Heart left ventricle (tissue), 16 donors: ENCODE measurements around the gene ATM. TPM values are rescaled to one million over a fixed set of nuclear protein-coding genes. Genes with fewer than 3 reads are reported as not detected.

Experiments
- ATAC-seq, 4 donors: fragments of 200-7000 bp; cut with Tn5 transposase; one replicate each; pipeline ENCODE4 v1.9.1; 2020 to 2022; ENCODE audit warnings: moderate library complexity in 4 of 4, mild to moderate bottlenecking in 3 of 4, moderate number of reproducible peaks in 1 of 4
- DNase-seq, 5 donors: peaks; one replicate each; pipeline ENCODE4 v3.0.0-alpha.2; 2020
- H3K27ac ChIP-seq, 12 donors: fragments of 200-600 bp; sonication (generic) in 4 of 12; one replicate each; pipeline versions ENCODE4 v1.5.0 to v1.8.0; 2016 to 2022; ENCODE audit warnings: mild to moderate bottlenecking in 2 of 12
- H3K27me3 ChIP-seq, 9 donors: fragments of 200-600 bp; sonication (generic) in 2 of 9; one replicate each; pipeline versions ENCODE4 v1.5.1 to v1.8.0; 2016 to 2022; ENCODE audit warnings: mild to moderate bottlenecking in 3 of 9
- H3K36me3 ChIP-seq, 9 donors: fragments of 200-600 bp; sonication (generic) in 2 of 9; one replicate each; pipeline versions ENCODE4 v1.5.0 to v1.8.0; 2018 to 2022; ENCODE audit warnings: mild to moderate bottlenecking in 2 of 9
- H3K4me1 ChIP-seq, 12 donors: fragments of 200-600 bp; sonication (generic) in 4 of 12; one replicate each; pipeline versions ENCODE4 v1.5.0 to v1.8.0; 2016 to 2022; ENCODE audit warnings: mild to moderate bottlenecking in 3 of 12
- H3K4me3 ChIP-seq, 12 donors: fragments of 200-600 bp; sonication (generic) in 4 of 12; one replicate each; pipeline versions ENCODE4 v1.5.0 to v1.8.0; 2017 to 2022; ENCODE audit warnings: mild to moderate bottlenecking in 9 of 12, moderate library complexity in 4 of 12
- H3K9me3 ChIP-seq, 12 donors: fragments of 200-600 bp; sonication (generic) in 4 of 12; one replicate each; pipeline versions ENCODE4 v1.5.0 to v1.8.0; 2016 to 2022; ENCODE audit warnings: mild to moderate bottlenecking in 1 of 12
- POLR2A ChIP-seq, 2 donors: fragments of 450-650 bp; IDR thresholded peaks; one replicate each; pipeline ENCODE4 v1.6.1; 2017; ENCODE audit warnings: antibody characterized with exemption in 2 of 2, mild to moderate bottlenecking in 2 of 2, moderate library complexity in 2 of 2
- WGBS, 4 donors: extraction: QIAGEN DNeasy Blood & Tissue Kit in 2 of 4; methylation state at CpG; one replicate each; pipeline versions ENCODE4 v1.1.5 to v1.1.7; 2013 to 2018; 5-methylcytosine and 5-hydroxymethylcytosine counted together
- intact Hi-C, 10 donors: fragments of 100-400 bp; cut with DNase I; formaldehyde crosslinking; loops; one replicate each; pipeline versions ENCODE4 v1.11.1 to v1.14.2; 2022
- polyA plus RNA-seq, 2 donors: library from polyadenylated mRNA; stranded (reverse); fragments of 200-250 nt; gene quantifications; one replicate each; pipeline ENCODE4 v1.2.3, GENCODE V29; 2013
- total RNA-seq, 9 donors: library from RNA; depleted of rRNA in 2 of 9; stranded (reverse); fragments of >200 nt in 2 of 9; fragmentation: NEBNext Ultra II Directional in 3 of 9; extraction: Animal tissue kit (Norgen Biotek cat#: 25700) in 3 of 9; gene quantifications; one replicate each; pipeline versions ENCODE4 v1.1.0 to v1.2.4, GENCODE V29; 2016 to 2023
- TF ChIP-seq, protein P1 (sequence below), 12 donors: fragments of 200-600 bp; sonication (generic) in 4 of 12; IDR thresholded peaks; one replicate each; pipeline versions ENCODE4 v1.5.0 to v1.8.0; 2018 to 2022; ENCODE audit warnings: antibody characterized with exemption in 12 of 12, mild to moderate bottlenecking in 5 of 12
- donor health status: ischemic (EF 13 %, LVEDD 7.1; RV severe dilation, severe dysfunction).
- donor health status: healthy with polysubstance abuse.
- donor health status: DM: no; HTN: yes; CAD: no.
- donor health status: DM: no; HTN: no; CAD: no.
- donor health status: ischemic (EF 25% LVEDD 6.9; RV normal size, moderate dysfunction).
- donor health status: ischemic (EF 25% LVEDD 5.7; RV mildly dilated, moderate dysfunction).
- donor health status: healthy.
- donor health status: DM: yes; HTN: yes; CAD: no.
- donor health status: ischemic (EF 35%, LVEDD 5.7; RV mildly dilated, moderate dysfunction).
- donor health status: nonischemic (EF 11% LVEDD 7.7; RV severe dilation, severe dysfunction).
- donor health status: DM: yes; HTN: yes; CAD: no.
- donor health status: PGD.
- donor health status: ischemic (EF 29% LVEDD 5.4; RV normal size, mild dysfunction).
- donor health status: nonischemic (EF 23%, LVEDD 6.1; RV moderate dilation, normal function).

Gene ATM
- total and polyA plus RNA-seq, 11 donors = 14.0 to 50.8 (median 31.2) TPM

DNA sequence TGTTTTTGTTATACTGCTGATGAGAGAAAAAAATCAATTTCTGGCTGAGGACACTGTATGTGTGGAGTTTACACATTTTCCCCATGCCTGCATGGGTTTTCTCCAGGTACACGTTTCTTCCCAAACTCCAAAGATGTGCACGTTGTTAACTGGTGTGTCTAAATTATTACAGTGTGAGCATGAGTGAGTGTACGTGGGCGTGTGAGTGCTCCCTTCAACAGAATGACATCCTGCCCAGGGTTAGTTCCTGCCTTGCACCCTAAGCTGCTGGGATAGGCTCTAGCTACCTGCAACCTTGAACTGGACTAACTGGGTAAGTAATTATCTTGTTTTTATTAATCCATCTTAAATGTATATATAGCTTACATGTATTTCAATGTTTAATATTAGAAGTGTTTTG, 5.9 kb upstream of the ATM start:
- H3K27ac ChIP-seq = no peak overlapping the region
- intact Hi-C loops = no loop called here
- no peaks in the 10 kb centered on the region for H3K27me3 ChIP-seq
- 46 to 62% (median 58%) methylated on average over 4 of the region's 4 CpGs for WGBS, 4 donors
- no peak for DNase-seq
- H3K9me3 ChIP-seq = no peaks in the 10 kb centered on the region
- no peak for TF ChIP-seq POLR2A (IDR thresholded peaks at IDR 0.05)
- TF ChIP-seq, protein P1, sequence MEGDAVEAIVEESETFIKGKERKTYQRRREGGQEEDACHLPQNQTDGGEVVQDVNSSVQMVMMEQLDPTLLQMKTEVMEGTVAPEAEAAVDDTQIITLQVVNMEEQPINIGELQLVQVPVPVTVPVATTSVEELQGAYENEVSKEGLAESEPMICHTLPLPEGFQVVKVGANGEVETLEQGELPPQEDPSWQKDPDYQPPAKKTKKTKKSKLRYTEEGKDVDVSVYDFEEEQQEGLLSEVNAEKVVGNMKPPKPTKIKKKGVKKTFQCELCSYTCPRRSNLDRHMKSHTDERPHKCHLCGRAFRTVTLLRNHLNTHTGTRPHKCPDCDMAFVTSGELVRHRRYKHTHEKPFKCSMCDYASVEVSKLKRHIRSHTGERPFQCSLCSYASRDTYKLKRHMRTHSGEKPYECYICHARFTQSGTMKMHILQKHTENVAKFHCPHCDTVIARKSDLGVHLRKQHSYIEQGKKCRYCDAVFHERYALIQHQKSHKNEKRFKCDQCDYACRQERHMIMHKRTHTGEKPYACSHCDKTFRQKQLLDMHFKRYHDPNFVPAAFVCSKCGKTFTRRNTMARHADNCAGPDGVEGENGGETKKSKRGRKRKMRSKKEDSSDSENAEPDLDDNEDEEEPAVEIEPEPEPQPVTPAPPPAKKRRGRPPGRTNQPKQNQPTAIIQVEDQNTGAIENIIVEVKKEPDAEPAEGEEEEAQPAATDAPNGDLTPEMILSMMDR (IDR thresholded peaks at IDR 0.05) = no peak
- H3K4me3 ChIP-seq = no peak overlapping the region
- H3K4me1 ChIP-seq = peaks cover 0 to 50% (median 13%) of the 10 kb centered on the region in 12 donors
- peaks cover 0 to 23% (median 10%) of the 10 kb centered on the region in 9 donors for H3K36me3 ChIP-seq
- no peak for ATAC-seq

DNA sequence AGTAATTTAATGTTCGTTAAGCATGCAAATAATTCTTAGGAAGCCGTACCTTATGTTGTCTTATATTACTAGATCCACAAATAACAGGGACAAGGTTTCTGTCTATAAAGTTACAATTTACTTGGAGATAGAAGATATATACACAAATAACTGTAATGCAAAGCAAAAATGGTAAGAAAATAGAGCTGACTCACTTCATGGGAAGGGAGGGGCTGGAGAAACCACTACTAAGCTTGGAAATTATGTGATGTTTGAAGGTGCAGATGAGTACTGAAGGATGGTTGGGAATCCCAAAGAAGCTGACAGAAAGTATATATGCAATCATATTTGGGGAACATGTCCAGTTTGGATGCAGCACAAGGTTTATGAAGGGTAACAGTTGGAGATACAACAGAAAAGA, 4.4 kb upstream of the ATM start:
- H3K27me3 ChIP-seq = no peaks in the 10 kb centered on the region
- WGBS, 4 donors = 46 to 93% (median 48%) methylated on average over 2 of the region's 2 CpGs
- intact Hi-C loops = no loop called here

DNA sequence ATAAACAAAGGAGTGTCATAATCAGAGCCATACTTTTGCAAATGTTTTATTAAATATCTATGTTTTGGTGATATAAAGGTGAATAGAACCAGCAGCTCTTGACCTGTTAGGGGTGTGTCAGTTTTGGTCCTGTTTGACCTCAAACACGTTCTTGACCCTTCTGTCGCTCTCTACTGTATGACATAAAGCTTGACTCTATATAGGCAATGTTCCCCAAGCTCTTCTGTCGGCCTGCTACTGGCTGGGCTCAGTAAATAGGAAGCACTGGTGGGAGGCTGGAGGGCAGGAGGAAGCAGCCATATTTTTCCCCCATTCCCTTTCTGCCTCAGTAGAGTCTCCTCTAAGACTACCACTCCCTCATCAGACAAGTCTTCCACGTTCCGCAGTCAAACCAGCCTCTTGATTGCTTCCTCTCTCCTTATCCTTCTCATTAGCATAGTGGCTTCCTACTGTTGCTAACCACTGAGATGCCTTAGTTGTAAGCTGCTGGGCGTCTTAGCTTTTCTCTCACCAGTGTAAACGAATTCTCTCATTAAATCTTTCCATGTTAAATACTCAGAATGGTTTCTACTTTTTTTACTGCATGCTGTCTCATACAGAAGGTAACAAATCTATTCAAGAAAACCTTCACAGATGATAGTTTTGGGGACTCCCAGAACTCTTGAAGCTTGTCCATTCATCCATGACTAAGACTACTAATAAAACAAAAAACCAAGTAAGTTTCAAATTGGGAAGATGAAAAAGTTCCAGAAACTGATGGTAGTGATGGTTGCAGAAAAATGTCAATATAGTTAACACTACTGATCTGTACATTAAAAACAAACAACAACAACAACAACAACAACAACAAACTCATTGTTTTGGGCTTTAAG, 3.7 kb upstream of the ATM start:
- no peak for DNase-seq
- peaks cover 0 to 4% (median 0%) of the 10 kb centered on the region in 9 donors for H3K36me3 ChIP-seq
- H3K4me3 ChIP-seq = no peak overlapping the region
- intact Hi-C loops = no loop called here
- no peaks in the 10 kb centered on the region for H3K9me3 ChIP-seq
- H3K27ac ChIP-seq = no peak overlapping the region
- H3K4me1 ChIP-seq = peaks cover 0 to 59% (median 19%) of the 10 kb centered on the region in 12 donors
- 77 to 85% (median 79%) methylated on average over 7 of the region's 7 CpGs for WGBS, 4 donors
- no peaks in the 10 kb centered on the region for H3K27me3 ChIP-seq
- no peak for TF ChIP-seq POLR2A (IDR thresholded peaks at IDR 0.05)
- TF ChIP-seq, protein P1 (IDR thresholded peaks at IDR 0.05) = no peak
- no peak for ATAC-seq

More for the DNA sequence above, 4.4 kb upstream of the ATM start:
- no peak for ATAC-seq
- Histone ChIP-seq H3K4me3 (no peak overlapping the region), H3K4me1 (peaks cover 0 to 52% (median 13%) of the 10 kb centered on the region in 12 donors), H3K9me3 (no peaks in the 10 kb centered on the region), H3K36me3 (peaks cover 0 to 9% (median 0%) of the 10 kb centered on the region in 9 donors), H3K27ac (no peak overlapping the region)
- TF ChIP-seq, protein P1 (IDR thresholded peaks at IDR 0.05) = no peak
- TF ChIP-seq POLR2A (IDR thresholded peaks at IDR 0.05) = no peak
- DNase-seq = no peak

DNA sequence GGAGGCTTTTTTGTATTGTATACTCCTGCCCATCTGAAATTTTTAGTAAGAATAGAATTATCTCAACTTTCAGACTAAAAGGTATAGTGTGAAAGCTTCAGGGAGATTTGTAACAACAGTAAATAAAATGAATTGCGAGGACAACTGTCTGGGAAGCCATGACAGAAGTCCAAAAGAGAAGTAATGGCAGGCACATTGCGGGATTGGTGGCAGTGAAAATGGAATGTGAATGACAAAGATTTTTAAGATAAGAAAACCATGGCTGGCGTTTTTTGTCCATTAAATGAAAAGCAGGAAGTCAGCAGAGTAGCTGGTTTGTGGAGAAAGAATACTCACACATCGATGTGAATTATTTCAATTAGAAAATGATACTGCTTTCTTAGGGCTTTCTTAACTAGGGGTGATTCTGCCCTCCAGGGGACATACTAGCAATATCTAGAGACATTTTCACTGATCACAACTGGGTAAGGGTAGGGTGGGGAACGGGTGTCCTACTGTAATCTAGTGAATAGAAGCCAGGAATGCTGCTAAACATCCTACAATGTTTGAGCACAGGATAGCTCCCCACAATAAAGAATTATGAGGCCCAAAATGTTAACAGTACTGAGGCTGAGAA, 2.0 kb upstream of the ATM start:
- peak overlapping the region in 10 of 12 donors; percentile 68 to 93 (median 78) for H3K4me3 ChIP-seq
- 45 to 57% (median 46%) methylated on average over 5 of the region's 5 CpGs for WGBS, 4 donors
- DNase-seq = no peak
- no peak for ATAC-seq
- intact Hi-C loops = loop anchor here in 6 of 10 donors (5.0 to 10.0 kb wide), 6 partner anchors 46 to 274 kb away; partner anchors contain the start of genes ACAT1 (in 2 of the 6), C11orf65 (in 1 of the 6), CUL5 (in 1 of the 6) and POGLUT3 (in 1 of the 6)
- peaks cover 0 to 4% (median 0%) of the 10 kb centered on the region in 9 donors for H3K36me3 ChIP-seq
- no peaks in the 10 kb centered on the region for H3K9me3 ChIP-seq
- TF ChIP-seq, protein P1 (IDR thresholded peaks at IDR 0.05) = no peak
- TF ChIP-seq POLR2A (IDR thresholded peaks at IDR 0.05) = no peak
- peak overlapping the region in 6 of 12 donors; percentile 89 to 98 (median 96) for H3K27ac ChIP-seq
- H3K27me3 ChIP-seq = no peaks in the 10 kb centered on the region
- peaks cover 0 to 76% (median 32%) of the 10 kb centered on the region in 12 donors for H3K4me1 ChIP-seq
